H1 (cell line): Measurements from ENCODE around the gene BPIFB3. TPM values are rescaled to one million over a fixed set of nuclear protein-coding genes. Genes with fewer than 3 reads are reported as not detected.

ENCODE experiments used
- CTCF ChIA-PET: fragments of 300-600 bp; sonication (Branson Sonifier 250); formaldehyde crosslinking; loops from one replicate; lab custom pipeline; 2021; ENCODE audit not compliant: partially characterized antibody; lab: Charles Lee
- POLR2A ChIA-PET: fragments of 300-600 bp; sonication (Branson Sonifier 250); formaldehyde crosslinking; loops from one replicate; lab custom pipeline; 2021; ENCODE audit warnings: inconsistent platforms; ENCODE audit not compliant: partially characterized antibody; lab: Charles Lee
- DNase-seq, 2 experiments: peaks; one replicate each; pipeline versions ENCODE4 v3.0.0 to v3.0.0-alpha.2; 2010 to 2022; ENCODE audit warnings: low spot score in 2 of 2, low read depth in 1 of 2, mixed read lengths in 1 of 2
- FAIRE-seq: peaks from 2 replicates; lab custom pipeline; 2011; peaks lifted over from hg19 to GRCh38; lab: Jason Lieb, UNC
- H2AFZ ChIP-seq: 2 replicates; pipeline ENCODE4 v1.8.1; 2012; ENCODE audit warnings: low read length, inconsistent platforms
- H2AK5ac ChIP-seq: 2 replicates; pipeline ENCODE4 v1.6.1; 2013; ENCODE audit warnings: low read depth, low read length
- H2BK120ac ChIP-seq: replicated peaks from 2 replicates; pipeline ENCODE3; 2013; ENCODE audit warnings: low read depth, low read length, inconsistent platforms
- H2BK12ac ChIP-seq: 2 replicates; pipeline ENCODE4 v1.6.1; 2013; ENCODE audit warnings: low read depth, low read length
- H2BK15ac ChIP-seq: 2 replicates; pipeline ENCODE4 v1.6.1; 2013; ENCODE audit warnings: low read length
- H2BK20ac ChIP-seq: 2 replicates; pipeline ENCODE4 v1.6.1; 2013; ENCODE audit warnings: low read length
- H2BK5ac ChIP-seq: 2 replicates; pipeline ENCODE4 v1.6.1; 2013; ENCODE audit warnings: low read depth, low read length
- H3K14ac ChIP-seq: 2 replicates; pipeline ENCODE4 v1.6.1; 2013; ENCODE audit warnings: inconsistent platforms; ENCODE audit not compliant: insufficient read length
- H3K18ac ChIP-seq: 2 replicates; pipeline ENCODE4 v1.6.1; 2013; ENCODE audit warnings: low read length; ENCODE audit errors: extremely low read depth
- H3K23ac ChIP-seq: 2 replicates; pipeline ENCODE4 v1.6.1; 2013; ENCODE audit warnings: inconsistent platforms; ENCODE audit not compliant: insufficient read length
- H3K23me2 ChIP-seq: 2 replicates; pipeline ENCODE4 v1.6.1; 2013; ENCODE audit warnings: low read depth, low read length
- H3K27ac ChIP-seq: 2 replicates; pipeline ENCODE4 v1.6.1; 2011; ENCODE audit warnings: low read depth, low read length, inconsistent platforms
- H3K27me3 ChIP-seq, 4 experiments: replicated peaks in 1 of 4; 1 replicate in 1 of 4; 2 replicates in 3 of 4; pipeline versions ENCODE4 v1.6.1 to v1.8.1; 2011 to 2013; ENCODE audit warnings: low read length in 3 of 4, mild to moderate bottlenecking in 3 of 4, inconsistent platforms in 2 of 4, mixed read lengths in 2 of 4, moderate library complexity in 1 of 4; ENCODE audit not compliant: control insufficient read depth in 3 of 4, insufficient read depth in 3 of 4; ENCODE audit errors: extremely low read depth in 1 of 4
- H3K36me3 ChIP-seq, 4 experiments: 2 replicates each; pipeline versions ENCODE4 v1.6.1 to v1.8.1; 2011 to 2013; ENCODE audit warnings: mild to moderate bottlenecking in 4 of 4, low read length in 3 of 4, moderate library complexity in 2 of 4, control low read depth in 1 of 4, inconsistent platforms in 1 of 4; ENCODE audit not compliant: insufficient read depth in 4 of 4, control insufficient read depth in 2 of 4
- H3K4ac ChIP-seq: replicated peaks from 2 replicates; pipeline ENCODE3; 2013; ENCODE audit warnings: low read length, low read depth, mixed read lengths, inconsistent platforms; ENCODE audit not compliant: insufficient read length
- H3K4me1 ChIP-seq, 4 experiments: replicated peaks in 1 of 4; 1 replicate in 1 of 4; 2 replicates in 3 of 4; pipeline versions ENCODE4 v1.6.1 to v1.8.1; 2011 to 2013; ENCODE audit warnings: low read length in 3 of 4, inconsistent platforms in 2 of 4, mixed read lengths in 1 of 4; ENCODE audit not compliant: insufficient read depth in 4 of 4, control insufficient read depth in 3 of 4
- H3K4me2 ChIP-seq, 2 experiments: 2 replicates each; pipeline versions ENCODE4 v1.6.1 to v1.8.1; 2011 to 2013; ENCODE audit warnings: low read depth in 2 of 2, low read length in 2 of 2, control low read depth in 1 of 2, inconsistent platforms in 1 of 2, mild to moderate bottlenecking in 1 of 2; ENCODE audit not compliant: insufficient read depth in 1 of 2
- H3K4me3 ChIP-seq, 4 experiments: fragments of 200-600, 300-600 bp in 1 of 4; sonication (generic), shearing (Covaris generic), sonication (Bioruptor Twin) in 1 of 4; 2 replicates each; pipeline versions ENCODE4 v1.5.1 to v1.8.1; 2011 to 2016; ENCODE audit warnings: low read length in 4 of 4, low read depth in 3 of 4, control low read depth in 2 of 4, inconsistent platforms in 2 of 4, mild to moderate bottlenecking in 2 of 4, mixed read lengths in 1 of 4, moderate library complexity in 1 of 4; ENCODE audit not compliant: insufficient read depth in 2 of 4; ENCODE audit errors: extremely low read depth in 1 of 4
- H3K56ac ChIP-seq: replicated peaks from 2 replicates; pipeline ENCODE3; 2013; ENCODE audit warnings: low read depth, mild to moderate bottlenecking, mixed read lengths, low read length, inconsistent platforms; ENCODE audit not compliant: insufficient read length
- H3K79me1 ChIP-seq: 2 replicates; pipeline ENCODE4 v1.6.1; 2013; ENCODE audit warnings: low read depth, low read length, control low read depth
- H3K79me2 ChIP-seq, 2 experiments: 2 replicates each; pipeline versions ENCODE4 v1.6.1 to v1.8.1; 2012 to 2013; ENCODE audit warnings: low read length in 2 of 2, mild to moderate bottlenecking in 2 of 2, inconsistent platforms in 1 of 2; ENCODE audit not compliant: insufficient read depth in 2 of 2, control insufficient read depth in 1 of 2
- H3K9ac ChIP-seq, 4 experiments: replicated peaks in 1 of 4; 1 replicate in 1 of 4; 2 replicates in 3 of 4; pipeline versions ENCODE4 v1.6.1 to v1.8.1; 2011 to 2013; ENCODE audit warnings: low read depth in 3 of 4, low read length in 3 of 4, control low read depth in 2 of 4, mild to moderate bottlenecking in 2 of 4, moderate library complexity in 2 of 4, inconsistent platforms in 1 of 4; ENCODE audit errors: extremely low read depth in 1 of 4
- H3K9me3 ChIP-seq, 2 experiments: 2 replicates each; pipeline versions ENCODE4 v1.6.1 to v1.8.1; 2012 to 2013; ENCODE audit warnings: mild to moderate bottlenecking in 2 of 2, moderate library complexity in 2 of 2, control low read depth in 1 of 2, inconsistent platforms in 1 of 2, low read depth in 1 of 2, low read length in 1 of 2, mixed read lengths in 1 of 2; ENCODE audit not compliant: insufficient read depth in 2 of 2
- H4K20me1 ChIP-seq, 2 experiments: replicated peaks in 1 of 2; 2 replicates each; pipeline versions ENCODE3 to v1.8.1; 2011 to 2013; ENCODE audit warnings: inconsistent platforms in 2 of 2, low read length in 2 of 2, mild to moderate bottlenecking in 1 of 2; ENCODE audit not compliant: insufficient read depth in 2 of 2, control insufficient read depth in 1 of 2
- H4K5ac ChIP-seq: 2 replicates; pipeline ENCODE4 v1.6.1; 2013; ENCODE audit warnings: low read length, low read depth, mixed read lengths, inconsistent platforms; ENCODE audit not compliant: insufficient read length
- H4K8ac ChIP-seq: 2 replicates; pipeline ENCODE4 v1.8.0; 2013; ENCODE audit warnings: mild to moderate bottlenecking, moderate library complexity, low read length, inconsistent platforms; ENCODE audit not compliant: insufficient read depth; ENCODE audit errors: extremely low read depth
- H4K91ac ChIP-seq: replicated peaks from 2 replicates; pipeline ENCODE3; 2013; ENCODE audit warnings: low read length, mixed read lengths, inconsistent platforms; ENCODE audit not compliant: insufficient read length
- MAFK ChIP-seq: IDR thresholded peaks from 2 replicates; pipeline ENCODE4 v1.6.1; 2012; ENCODE audit warnings: low read depth, mild to moderate bottlenecking, improper control_type of control experiment, low read length
- MAX ChIP-seq: IDR thresholded peaks from 2 replicates; pipeline ENCODE4 v1.6.1; 2012; ENCODE audit warnings: inconsistent platforms
- NANOG ChIP-seq: IDR thresholded peaks from 2 replicates; pipeline ENCODE4 v1.6.1; 2011; ENCODE audit warnings: low read length, low read depth, mild to moderate bottlenecking, inconsistent platforms; ENCODE audit not compliant: insufficient read depth, poor library complexity, severe bottlenecking
- POLR2A ChIP-seq, 2 experiments: IDR thresholded peaks; 1 replicate in 1 of 2; 2 replicates in 1 of 2; pipeline ENCODE4 v1.6.1; 2011; ENCODE audit warnings: low read depth in 2 of 2, low read length in 2 of 2, mild to moderate bottlenecking in 2 of 2; ENCODE audit errors: control extremely low read depth in 1 of 2
- RBBP5 ChIP-seq: IDR thresholded peaks from 2 replicates; pipeline ENCODE4 v1.7.1; 2012; ENCODE audit warnings: low read depth, mild to moderate bottlenecking, inconsistent platforms, low read length, moderate library complexity, borderline replicate concordance
- TAF1 ChIP-seq: IDR thresholded peaks from 2 replicates; pipeline ENCODE4 v1.6.1; 2011; ENCODE audit warnings: mild to moderate bottlenecking, low read depth, low read length
- YY1 ChIP-seq: IDR thresholded peaks from 2 replicates; pipeline ENCODE4 v1.6.1; 2011; ENCODE audit warnings: low read depth, mild to moderate bottlenecking, low read length
- WGBS, 2 experiments: shearing (Covaris generic) in 1 of 2; methylation state at CpG; one replicate each; pipeline versions ENCODE4 v1.1.6 to v1.1.7; 2013 to 2015; ENCODE audit warnings: low lambda C conversion rate in 2 of 2, mixed read lengths in 2 of 2, inconsistent platforms in 1 of 2, low coverage in 1 of 2, missing lambda C conversion rate in 1 of 2; ENCODE audit not compliant: insufficient replicate concordance in 2 of 2, insufficient coverage in 1 of 2, insufficient read length in 1 of 2; ENCODE audit errors: extremely low coverage in 1 of 2, missing lambda C conversion rate in 1 of 2; 5-methylcytosine and 5-hydroxymethylcytosine counted together
- polyA plus RNA-seq, 7 experiments: library from polyadenylated mRNA; depleted of rRNA in 3 of 7; stranded (reverse) in 5 of 7; unstranded in 2 of 7; fragments of >200 nt in 5 of 7; fragments of 200-250 nt in 2 of 7; gene quantifications; 1 replicate in 5 of 7; 2 replicates in 1 of 7; 4 replicates in 1 of 7; pipeline versions ENCODE4 v1.2.1 to v1.2.3, GENCODE V29; 2011 to 2013; ENCODE audit warnings: missing spikeins in 2 of 7, mixed read lengths in 2 of 7
- total RNA-seq: library from RNA; stranded (reverse); fragmentation: NEBNext Ultra II Directional; extraction: Animal tissue kit (Norgen Biotek cat#: 25700); gene quantifications from 2 replicates; pipeline ENCODE4 v1.2.1, GENCODE V29; 2021

BPIFB3 gene
- total and polyA plus RNA-seq, 2 of the 8 experiments (the other 6 are each of a cell fraction or from before 2014, with no cell fraction given) = not detected

DNA sequence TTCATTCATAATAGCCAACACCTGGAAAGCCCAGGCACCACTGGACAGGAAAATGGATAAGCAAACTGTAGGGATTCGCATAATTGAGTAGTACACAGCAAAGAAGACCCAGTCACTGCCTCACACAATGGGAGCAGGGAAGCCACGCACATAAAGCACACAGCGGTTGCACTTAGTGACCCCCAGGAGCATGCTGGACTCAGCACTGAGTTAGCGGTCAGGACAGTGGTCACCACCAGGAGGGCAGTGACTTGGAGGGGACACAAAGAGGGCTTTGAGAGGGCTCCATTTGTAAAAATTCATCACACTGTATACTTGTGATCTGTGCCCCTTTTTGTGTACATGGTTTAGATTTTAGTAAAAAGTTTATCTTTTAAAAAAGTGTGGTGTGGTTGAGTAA is 2.4 kb upstream of the BPIFB3 start:
- Histone ChIP-seq H3K14ac (no peak overlapping the region), H2BK120ac (no peak overlapping the region), H4K20me1 (no peaks in the 10 kb centered on the region), H2AK5ac (no peak overlapping the region), H3K9ac (no peak overlapping the region), H3K23ac (no peak overlapping the region), H3K4me1 (peaks cover 0 to 4% (median 2%) of the 10 kb centered on the region in 4 experiments; a peak in 3 of 7 replicates), H3K18ac (no peak overlapping the region), H3K4ac (no peak overlapping the region), H3K36me3 (no peaks in the 10 kb centered on the region), H3K4me2 (no peak overlapping the region), H2AFZ (no peak overlapping the region), H3K23me2 (no peaks in the 10 kb centered on the region), H3K27me3 (no peaks in the 10 kb centered on the region), H3K4me3 (no peak overlapping the region), H3K27ac (no peak overlapping the region), H4K91ac (no peak overlapping the region), H3K56ac (no peak overlapping the region), H2BK5ac (no peak overlapping the region), H3K9me3 (0 out of 4 replicates have a peak, but pooled peaks cover 0 to 3% of the 10 kb centered on the region in 2 experiments), H4K8ac (no peak overlapping the region), H2BK20ac (no peak overlapping the region), H3K79me1 (no peaks in the 10 kb centered on the region), H2BK15ac (no peak overlapping the region), H4K5ac (no peak overlapping the region), H2BK12ac (no peak overlapping the region), H3K79me2 (no peaks in the 10 kb centered on the region)
- DNase-seq (no peak), FAIRE-seq (no peak)
- TF ChIP-seq MAFK (no peak), TAF1 (no peak), POLR2A (IDR thresholded peaks at IDR 0.05; ENCODE audit: control extremely low read depth in 1 of 2, low read depth in 2 of 2, low read length in 2 of 2) (no peak), NANOG (no peak), MAX (no peak), RBBP5 (no peak), YY1 (no peak)
- WGBS, 2 experiments = 67% methylated on average over 4 of the region's 4 CpGs; no CpG with 5 or more reads in 1 of the 2 experiments
- ChIA-PET POLR2A (no interaction called here), CTCF (no interaction called here)
